ENCODE results near the gene CBL. TPM values are rescaled to one million over a fixed set of nuclear protein-coding genes. Genes with fewer than 3 reads are reported as not detected.

The CBL gene
- polyA plus RNA-seq, 2 of the 4 experiments (the other 2 are of a cell fraction), result 6.0 to 14.1 TPM

DNA sequence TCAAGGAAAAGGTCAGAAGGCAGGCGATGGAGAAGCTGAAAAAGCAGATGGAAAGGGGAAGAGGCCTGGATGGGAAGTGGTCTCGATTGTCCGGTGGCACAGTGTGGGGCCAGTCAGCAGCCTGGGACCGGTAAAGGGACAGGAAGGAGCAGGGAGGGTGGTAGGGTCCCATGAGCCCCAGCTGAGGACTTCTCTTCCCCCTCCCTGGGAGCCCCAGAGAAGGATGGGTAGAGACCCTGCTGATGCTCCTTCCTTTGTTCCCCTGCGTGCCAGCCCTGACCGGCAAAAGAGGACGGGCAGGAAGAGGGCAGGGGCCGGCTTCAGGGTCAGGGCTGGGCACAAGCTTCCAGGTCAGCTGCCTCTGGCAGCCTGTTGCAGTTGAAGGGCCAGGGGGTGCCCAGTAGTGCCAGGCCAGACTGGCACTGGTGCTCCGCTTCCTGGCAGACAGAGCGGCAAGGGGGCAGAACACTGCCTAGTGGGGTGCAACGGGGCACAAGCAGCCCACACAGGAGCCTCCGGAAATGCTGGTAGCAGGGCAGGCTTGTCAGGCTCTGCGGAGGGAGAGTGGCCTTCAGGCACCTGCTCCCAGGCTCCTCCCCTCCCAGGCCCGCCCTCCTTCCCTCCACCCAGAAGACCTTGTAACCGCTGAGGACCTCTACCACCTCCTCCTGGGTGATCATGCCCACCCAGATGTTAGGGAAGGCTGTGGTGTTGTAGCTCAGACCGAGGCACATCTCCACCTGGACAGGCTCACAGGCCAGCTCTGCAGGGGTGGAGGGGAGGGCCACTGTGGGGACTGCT is 135.3 kb downstream of the CBL start:
- POLR2A ChIA-PET, result no interaction called here
- no peak overlapping the region for H3K27ac ChIP-seq
- DNase-seq (ENCODE audit: low read depth in 1 of 2, low spot score in 1 of 2), result no peak
- no peak for ATAC-seq
- H3K4me3 ChIP-seq, result no peak overlapping the region
- H3K9me3 ChIP-seq, result no peaks in the 10 kb centered on the region
- no peak overlapping the region for H3K4me2 ChIP-seq
- no peak for TF ChIP-seq EP300 (IDR thresholded peaks at IDR 0.05)
- no peak for TF ChIP-seq JUN (IDR thresholded peaks at IDR 0.05)
- TF ChIP-seq, protein P1, sequence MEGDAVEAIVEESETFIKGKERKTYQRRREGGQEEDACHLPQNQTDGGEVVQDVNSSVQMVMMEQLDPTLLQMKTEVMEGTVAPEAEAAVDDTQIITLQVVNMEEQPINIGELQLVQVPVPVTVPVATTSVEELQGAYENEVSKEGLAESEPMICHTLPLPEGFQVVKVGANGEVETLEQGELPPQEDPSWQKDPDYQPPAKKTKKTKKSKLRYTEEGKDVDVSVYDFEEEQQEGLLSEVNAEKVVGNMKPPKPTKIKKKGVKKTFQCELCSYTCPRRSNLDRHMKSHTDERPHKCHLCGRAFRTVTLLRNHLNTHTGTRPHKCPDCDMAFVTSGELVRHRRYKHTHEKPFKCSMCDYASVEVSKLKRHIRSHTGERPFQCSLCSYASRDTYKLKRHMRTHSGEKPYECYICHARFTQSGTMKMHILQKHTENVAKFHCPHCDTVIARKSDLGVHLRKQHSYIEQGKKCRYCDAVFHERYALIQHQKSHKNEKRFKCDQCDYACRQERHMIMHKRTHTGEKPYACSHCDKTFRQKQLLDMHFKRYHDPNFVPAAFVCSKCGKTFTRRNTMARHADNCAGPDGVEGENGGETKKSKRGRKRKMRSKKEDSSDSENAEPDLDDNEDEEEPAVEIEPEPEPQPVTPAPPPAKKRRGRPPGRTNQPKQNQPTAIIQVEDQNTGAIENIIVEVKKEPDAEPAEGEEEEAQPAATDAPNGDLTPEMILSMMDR (IDR thresholded peaks at IDR 0.05), result no peak
- TF ChIP-seq POLR2A (IDR thresholded peaks at IDR 0.05; ENCODE audit: low read length), result no peak
- no peak for TF ChIP-seq CEBPB (IDR thresholded peaks at IDR 0.05)
- no peak for TF ChIP-seq PHF8 (IDR thresholded peaks at IDR 0.05; ENCODE audit: borderline replicate concordance, low read depth)
- TF ChIP-seq EHF (CRISPR knock-in tag; IDR thresholded peaks at IDR 0.05), result no peak
- TF ChIP-seq BHLHE40 (IDR thresholded peaks at IDR 0.05; ENCODE audit: low read depth, low read length), result no peak
- TF ChIP-seq, protein P2, sequence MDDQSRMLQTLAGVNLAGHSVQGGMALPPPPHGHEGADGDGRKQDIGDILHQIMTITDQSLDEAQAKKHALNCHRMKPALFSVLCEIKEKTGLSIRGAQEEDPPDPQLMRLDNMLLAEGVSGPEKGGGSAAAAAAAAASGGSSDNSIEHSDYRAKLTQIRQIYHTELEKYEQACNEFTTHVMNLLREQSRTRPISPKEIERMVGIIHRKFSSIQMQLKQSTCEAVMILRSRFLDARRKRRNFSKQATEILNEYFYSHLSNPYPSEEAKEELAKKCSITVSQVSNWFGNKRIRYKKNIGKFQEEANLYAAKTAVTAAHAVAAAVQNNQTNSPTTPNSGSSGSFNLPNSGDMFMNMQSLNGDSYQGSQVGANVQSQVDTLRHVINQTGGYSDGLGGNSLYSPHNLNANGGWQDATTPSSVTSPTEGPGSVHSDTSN (IDR thresholded peaks at IDR 0.05), result no peak
- TF ChIP-seq, protein P3, sequence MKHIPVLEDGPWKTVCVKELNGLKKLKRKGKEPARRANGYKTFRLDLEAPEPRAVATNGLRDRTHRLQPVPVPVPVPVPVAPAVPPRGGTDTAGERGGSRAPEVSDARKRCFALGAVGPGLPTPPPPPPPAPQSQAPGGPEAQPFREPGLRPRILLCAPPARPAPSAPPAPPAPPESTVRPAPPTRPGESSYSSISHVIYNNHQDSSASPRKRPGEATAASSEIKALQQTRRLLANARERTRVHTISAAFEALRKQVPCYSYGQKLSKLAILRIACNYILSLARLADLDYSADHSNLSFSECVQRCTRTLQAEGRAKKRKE (CRISPR knock-in tag; IDR thresholded peaks at IDR 0.05; ENCODE audit: low read depth), result no peak
- TF ChIP-seq MAZ (IDR thresholded peaks at IDR 0.05; ENCODE audit: borderline replicate concordance, low read depth, low read length), result no peak
- TF ChIP-seq, protein P4, sequence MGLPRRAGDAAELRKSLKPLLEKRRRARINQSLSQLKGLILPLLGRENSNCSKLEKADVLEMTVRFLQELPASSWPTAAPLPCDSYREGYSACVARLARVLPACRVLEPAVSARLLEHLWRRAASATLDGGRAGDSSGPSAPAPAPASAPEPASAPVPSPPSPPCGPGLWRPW (IDR thresholded peaks at IDR 0.05), result no peak
- H3K4me1 ChIP-seq, result peaks cover 14% of the 10 kb centered on the region
- FAIRE-seq, result no peak
- 76% methylated on average over 9 of the region's 16 CpGs for WGBS (ENCODE audit: missing lambda C conversion rate)
- CTCF ChIA-PET, result interaction anchor here (0.6 to 9.5 kb wide), 6 partner anchors 16 to 145 kb away, joined by 3 to 160 read pairs (median 34); partner anchors contain the start of gene CBL

DNA sequence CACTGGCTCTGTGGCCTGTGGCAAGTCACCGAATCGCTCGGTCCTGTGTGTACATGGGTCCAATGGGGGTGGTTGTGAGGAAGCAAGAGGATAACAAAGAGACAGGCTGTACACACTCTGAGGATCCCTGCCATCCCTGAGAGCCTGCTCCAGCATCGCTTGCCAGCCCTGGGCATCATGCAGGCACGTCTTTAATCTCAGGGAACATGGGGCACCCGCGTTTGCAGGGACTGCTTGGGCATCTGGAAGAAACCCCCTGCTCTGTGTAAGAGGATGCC is 135.8 kb downstream of the CBL start:
- ChIA-PET CTCF (interaction anchor here (4.8 to 9.5 kb wide), 4 partner anchors 15 to 32 kb away, joined by 33 to 160 read pairs (median 90); no protein-coding TSS in a partner anchor), POLR2A (no interaction called here)
- FAIRE-seq (no peak), DNase-seq (ENCODE audit: low read depth in 1 of 2, low spot score in 1 of 2) (no peak), ATAC-seq (no peak)
- no peaks in the 10 kb centered on the region for H3K9me3 ChIP-seq
- WGBS (ENCODE audit: missing lambda C conversion rate), result 80% methylated on average over 7 of the region's 7 CpGs
- H3K27ac ChIP-seq, result no peak overlapping the region
- H3K4me2 ChIP-seq, result no peak overlapping the region
- peaks cover 14% of the 10 kb centered on the region for H3K4me1 ChIP-seq
- TF ChIP-seq KDM5A (IDR thresholded peaks at IDR 0.05) (no peak), RCOR1 (IDR thresholded peaks at IDR 0.05; ENCODE audit: low read depth, low read length) (no peak), FOSL2 (IDR thresholded peaks at IDR 0.05) (no peak), FOSL2 (CRISPR knock-in tag; IDR thresholded peaks at IDR 0.05) (no peak), MAZ (IDR thresholded peaks at IDR 0.05; ENCODE audit: borderline replicate concordance, low read depth, low read length) (no peak), MAFK (IDR thresholded peaks at IDR 0.05; ENCODE audit: partially characterized antibody) (no peak), PHF8 (IDR thresholded peaks at IDR 0.05; ENCODE audit: borderline replicate concordance, low read depth) (no peak), CHD4 (IDR thresholded peaks at IDR 0.05; ENCODE audit: borderline replicate concordance) (no peak), SMC3 (IDR thresholded peaks at IDR 0.05) (no peak), EHF (CRISPR knock-in tag; IDR thresholded peaks at IDR 0.05) (no peak)
- TF ChIP-seq, protein P2 (IDR thresholded peaks at IDR 0.05), result no peak
- TF ChIP-seq, protein P5, sequence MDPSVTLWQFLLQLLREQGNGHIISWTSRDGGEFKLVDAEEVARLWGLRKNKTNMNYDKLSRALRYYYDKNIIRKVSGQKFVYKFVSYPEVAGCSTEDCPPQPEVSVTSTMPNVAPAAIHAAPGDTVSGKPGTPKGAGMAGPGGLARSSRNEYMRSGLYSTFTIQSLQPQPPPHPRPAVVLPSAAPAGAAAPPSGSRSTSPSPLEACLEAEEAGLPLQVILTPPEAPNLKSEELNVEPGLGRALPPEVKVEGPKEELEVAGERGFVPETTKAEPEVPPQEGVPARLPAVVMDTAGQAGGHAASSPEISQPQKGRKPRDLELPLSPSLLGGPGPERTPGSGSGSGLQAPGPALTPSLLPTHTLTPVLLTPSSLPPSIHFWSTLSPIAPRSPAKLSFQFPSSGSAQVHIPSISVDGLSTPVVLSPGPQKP (IDR thresholded peaks at IDR 0.05; ENCODE audit: low read depth, low read length), result no peak
- H3K4me3 ChIP-seq, result no peak overlapping the region

Measured in A549 (cell line).